Left lung (tissue), 10 donors: ENCODE results near the gene SYT9. TPM values are rescaled to one million over a fixed set of nuclear protein-coding genes. Genes with fewer than 3 reads are reported as not detected.

Experiments
- ATAC-seq: fragments of 200-7000 bp; cut with Tn5 transposase; one replicate; pipeline ENCODE4 v1.9.1; 2020; ENCODE audit warnings: moderate library complexity
- DNase-seq, 4 donors: peaks; one replicate each; pipeline ENCODE4 v3.0.0-alpha.2; 2013 to 2020
- H3K27ac ChIP-seq, 2 donors: fragments of 200-600 bp; sonication (generic) in 1 of 2; one replicate each; pipeline versions ENCODE4 v1.5.0 to v1.8.0; 2020 to 2021
- H3K27me3 ChIP-seq, 2 donors: fragments of 200-600 bp; sonication (generic) in 1 of 2; one replicate each; pipeline versions ENCODE4 v1.5.0 to v1.8.0; 2020 to 2021
- H3K36me3 ChIP-seq, 2 donors: fragments of 200-600 bp; sonication (generic) in 1 of 2; one replicate each; pipeline versions ENCODE4 v1.5.0 to v1.8.0; 2020 to 2021
- H3K4me1 ChIP-seq, 2 donors: fragments of 200-600 bp; one replicate each; pipeline ENCODE4 v1.8.0; 2021
- H3K4me3 ChIP-seq, 2 donors: fragments of 200-600 bp; sonication (generic) in 1 of 2; one replicate each; pipeline versions ENCODE4 v1.5.0 to v1.8.0; 2020 to 2021; ENCODE audit warnings: mild to moderate bottlenecking in 1 of 2
- H3K9me3 ChIP-seq, 2 donors: fragments of 200-600 bp; sonication (generic) in 1 of 2; one replicate each; pipeline versions ENCODE4 v1.5.0 to v1.8.0; 2020 to 2021
- CTCF ChIP-seq, 2 donors: fragments of 200-600 bp; sonication (generic) in 1 of 2; IDR thresholded peaks; one replicate each; pipeline versions ENCODE4 v1.5.0 to v1.8.0; 2021; ENCODE audit warnings: antibody characterized with exemption in 2 of 2
- intact Hi-C, 2 donors: fragments of 100-400 bp; cut with DNase I; formaldehyde crosslinking; loops; one replicate each; pipeline versions ENCODE4 v1.11.2 to v1.14.2; 2022
- polyA plus RNA-seq, 6 donors: library from polyadenylated mRNA; unstranded; fragments of 120-200 nt; gene quantifications; one replicate each; pipeline ENCODE4 v1.2.1, GENCODE V29; 2013; ENCODE audit not compliant: insufficient read length in 6 of 6
- total RNA-seq, 2 donors: library from RNA; stranded (reverse); fragmentation: NEBNext Ultra II Directional; extraction: Animal tissue kit (Norgen Biotek cat#: 25700); gene quantifications; one replicate each; pipeline ENCODE4 v1.2.1, GENCODE V29; 2021
- donor health status: DM: no; HTN: yes; CAD: no.
- donor health status: DM: no; HTN: no; CAD: no.

Gene SYT9
- total and polyA plus RNA-seq, 8 donors: 0.10 to 0.20 (median 0.11) TPM; not detected in 1

- TF ChIP-seq CTCF (IDR thresholded peaks at IDR 0.05): no peak
- H3K27ac ChIP-seq: no peak overlapping the region
- no peak for ATAC-seq
These were observed 246.5 kb downstream of the SYT9 start for GRCh38 chr11:7498193-7498592.

DNA sequence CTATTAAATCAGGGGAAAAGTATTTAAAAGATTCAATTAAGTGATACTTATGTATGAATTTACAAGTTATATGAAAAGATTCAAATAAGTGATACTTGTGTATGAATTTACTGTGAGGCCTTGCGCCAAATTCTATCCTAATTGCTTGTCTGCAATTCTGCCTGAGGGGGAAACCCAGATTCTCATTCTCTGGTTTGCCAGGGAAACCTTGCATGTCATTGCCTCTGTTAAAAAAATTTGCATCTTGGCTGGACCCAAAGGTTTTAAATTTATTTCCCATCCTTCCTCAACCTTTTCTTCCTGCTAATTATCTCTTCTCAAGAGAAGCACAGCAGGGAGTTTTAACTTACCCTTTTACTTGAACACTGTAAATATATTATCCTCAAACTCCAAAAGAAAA, 247.4 kb downstream of the SYT9 start:
- no peaks in the 10 kb centered on the region for H3K36me3 ChIP-seq
- DNase-seq (no peak), ATAC-seq (no peak)
- H3K4me1 ChIP-seq: peaks cover 0 to 4% of the 10 kb centered on the region in 2 donors
- no peaks in the 10 kb centered on the region for H3K9me3 ChIP-seq
- H3K27ac ChIP-seq: no peak overlapping the region
- no peak for TF ChIP-seq CTCF (IDR thresholded peaks at IDR 0.05)
- no peak overlapping the region for H3K4me3 ChIP-seq
- intact Hi-C loops: no loop called here
- no peaks in the 10 kb centered on the region for H3K27me3 ChIP-seq

More at GRCh38 chr11:7498193-7498592, 246.5 kb downstream of the SYT9 start:
- no peak overlapping the region for H3K4me3 ChIP-seq
- peaks cover 0 to 4% of the 10 kb centered on the region in 2 donors for H3K4me1 ChIP-seq
- intact Hi-C loops: no loop called here
- no peaks in the 10 kb centered on the region for H3K9me3 ChIP-seq
- H3K36me3 ChIP-seq: no peaks in the 10 kb centered on the region
- H3K27me3 ChIP-seq: no peaks in the 10 kb centered on the region
- DNase-seq: no peak

GRCh38 chr11:7500251-7500650, 248.5 kb downstream of the SYT9 start:
- H3K4me3 ChIP-seq: no peak overlapping the region
- H3K27ac ChIP-seq: no peak overlapping the region
- ATAC-seq: no peak
- DNase-seq: no peak
- H3K27me3 ChIP-seq: no peaks in the 10 kb centered on the region
- intact Hi-C loops: no loop called here
- TF ChIP-seq CTCF (IDR thresholded peaks at IDR 0.05): no peak
- H3K9me3 ChIP-seq: no peaks in the 10 kb centered on the region
- H3K4me1 ChIP-seq: peaks cover 0 to 4% of the 10 kb centered on the region in 2 donors
- no peaks in the 10 kb centered on the region for H3K36me3 ChIP-seq

DNA sequence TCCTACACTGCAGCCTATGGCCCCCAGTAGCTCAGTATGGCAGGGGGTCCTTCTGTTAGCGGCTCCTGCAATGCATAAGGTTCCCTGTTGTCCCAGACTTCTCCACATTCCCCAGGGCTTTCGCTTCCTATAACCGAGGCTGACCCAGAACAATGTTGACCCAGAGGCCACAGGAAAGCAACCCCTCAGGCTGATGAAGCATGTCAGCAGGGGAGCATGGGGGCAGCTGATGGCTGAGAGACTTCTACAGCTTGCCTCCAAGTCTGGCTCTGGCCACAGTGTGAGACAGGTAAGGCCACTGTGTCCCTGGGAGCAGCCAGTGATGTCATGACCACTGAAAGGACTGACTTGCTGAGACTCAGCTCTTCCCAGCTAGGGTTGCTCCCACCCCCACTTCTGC, 249.5 kb downstream of the SYT9 start:
- H3K9me3 ChIP-seq: no peaks in the 10 kb centered on the region
- intact Hi-C loops: no loop called here
- H3K4me3 ChIP-seq: no peak overlapping the region
- ATAC-seq (peak; percentile 79), DNase-seq (no peak)
- no peaks in the 10 kb centered on the region for H3K27me3 ChIP-seq
- H3K4me1 ChIP-seq: peaks cover 0 to under 1% of the 10 kb centered on the region in 2 donors
- no peaks in the 10 kb centered on the region for H3K36me3 ChIP-seq
- TF ChIP-seq CTCF (IDR thresholded peaks at IDR 0.05): no peak
- no peak overlapping the region for H3K27ac ChIP-seq

- ATAC-seq: no peak
These were observed 250.2 kb downstream of the SYT9 start for GRCh38 chr11:7501894-7502293.

More at GRCh38 chr11:7501894-7502293, 250.2 kb downstream of the SYT9 start:
- intact Hi-C loops: no loop called here
- Histone ChIP-seq H3K4me3 (no peak overlapping the region), H3K9me3 (no peaks in the 10 kb centered on the region), H3K27me3 (no peaks in the 10 kb centered on the region), H3K27ac (no peak overlapping the region), H3K4me1 (no peaks in the 10 kb centered on the region), H3K36me3 (no peaks in the 10 kb centered on the region)
- DNase-seq: no peak
- no peak for TF ChIP-seq CTCF (IDR thresholded peaks at IDR 0.05)
